ENCODE measurements around the gene RNU1-3. TPM values are rescaled to one million over a fixed set of nuclear protein-coding genes. Genes with fewer than 3 reads are reported as not detected.
"Not testable (repeated sequence)": the region's sequence is repeated elsewhere in the genome, so short reads cannot be mapped to it uniquely, and the experiment has no call there.

RNU1-3 gene
- total and polyA plus RNA-seq, 5 donors from 2014 or later: 23.7 to 3,278 TPM; not detected in 3

GRCh38 chr1:16707130-16708093 lies 40.7 kb upstream of the RNU1-3 start:
- H3K4me3 Mint-ChIP-seq; H3K4me3 ChIP-seq (ENCODE audit: low read depth, low read length); DNase-seq; H3K36me3 Mint-ChIP-seq; H3K4me1 ChIP-seq (ENCODE audit: control insufficient read depth, insufficient read depth, low read length, poor library complexity, severe bottlenecking); H3K9me3 ChIP-seq (ENCODE audit: control insufficient read depth in 2 of 2, low read length in 2 of 2); H3K27ac ChIP-seq (ENCODE audit: insufficient read depth, low read length, poor library complexity, severe bottlenecking); H3K27me3 ChIP-seq (ENCODE audit: control insufficient read depth, insufficient read depth, low read length); H3K4me1 Mint-ChIP-seq; H3K27me3 Mint-ChIP-seq; H3K27ac Mint-ChIP-seq; H3K36me3 ChIP-seq (ENCODE audit: control insufficient read depth, insufficient read depth, low read length); H3K9me3 Mint-ChIP-seq; ATAC-seq (ENCODE audit: low read depth in 2 of 2): not testable (repeated sequence)

DNA sequence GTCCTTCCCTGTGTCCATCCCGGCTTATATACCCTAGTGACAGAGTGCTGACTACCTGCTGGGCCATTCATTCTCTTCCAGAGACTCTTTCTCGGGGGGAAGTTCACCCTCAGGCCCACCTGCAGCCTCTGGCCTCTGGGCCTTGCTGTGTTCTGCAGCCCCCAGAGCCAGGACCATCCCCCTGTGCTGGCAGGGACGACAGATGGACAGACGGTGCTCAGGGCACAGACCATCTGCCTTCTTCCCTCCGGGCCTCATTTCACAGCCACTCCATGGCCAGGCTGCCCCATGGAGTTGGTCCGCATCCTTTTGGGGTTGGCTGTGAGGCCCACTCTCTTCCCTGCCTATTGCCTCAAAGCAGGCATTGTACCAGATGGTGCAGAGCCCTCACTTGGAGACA lies 39.6 kb upstream of the RNU1-3 start:
- not testable (repeated sequence) for H3K9me3 ChIP-seq (ENCODE audit: control insufficient read depth in 2 of 2, low read length in 2 of 2); H3K4me3 Mint-ChIP-seq; H3K36me3 ChIP-seq (ENCODE audit: control insufficient read depth, insufficient read depth, low read length); H3K4me3 ChIP-seq (ENCODE audit: low read depth, low read length); H3K4me1 ChIP-seq (ENCODE audit: control insufficient read depth, insufficient read depth, low read length, poor library complexity, severe bottlenecking); H3K4me1 Mint-ChIP-seq; DNase-seq; H3K27ac ChIP-seq (ENCODE audit: insufficient read depth, low read length, poor library complexity, severe bottlenecking); H3K9me3 Mint-ChIP-seq; H3K36me3 Mint-ChIP-seq; H3K27ac Mint-ChIP-seq; H3K27me3 ChIP-seq (ENCODE audit: control insufficient read depth, insufficient read depth, low read length); ATAC-seq (ENCODE audit: low read depth in 2 of 2); H3K27me3 Mint-ChIP-seq

DNA sequence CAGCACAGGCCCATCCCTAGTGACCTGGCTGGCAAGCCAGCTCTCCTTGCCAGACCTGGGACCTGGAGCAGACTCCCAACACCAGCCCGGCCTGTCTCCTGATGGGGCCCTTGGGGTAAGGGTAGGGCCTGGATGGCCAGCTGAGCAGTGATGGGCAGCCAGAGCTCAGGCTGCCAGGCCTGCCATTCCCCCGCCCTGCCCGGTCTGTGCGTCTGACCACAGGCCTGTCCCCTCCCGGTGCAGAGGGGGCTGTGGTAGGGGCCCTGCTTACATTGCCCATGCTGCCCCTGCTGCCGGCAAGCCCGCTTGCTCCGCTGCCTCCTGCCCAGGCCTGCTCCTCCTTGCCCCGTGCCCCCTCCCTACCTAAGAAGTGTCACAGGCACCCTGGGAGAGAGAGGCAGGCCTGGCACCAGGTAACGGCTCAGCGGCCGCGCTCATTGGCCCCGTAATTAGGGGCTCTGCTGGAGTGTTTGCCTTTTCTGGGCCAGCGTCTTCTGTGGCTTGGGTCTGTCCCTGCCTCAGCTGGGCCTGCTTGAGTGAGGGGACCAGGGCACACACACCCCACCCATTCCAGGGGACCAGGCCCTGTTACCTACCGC lies 37.9 kb upstream of the RNU1-3 start:
- H3K27ac ChIP-seq (ENCODE audit: insufficient read depth, low read length, poor library complexity, severe bottlenecking); H3K9me3 Mint-ChIP-seq; H3K4me3 Mint-ChIP-seq; H3K27ac Mint-ChIP-seq; H3K9me3 ChIP-seq (ENCODE audit: control insufficient read depth in 2 of 2, low read length in 2 of 2); H3K27me3 ChIP-seq (ENCODE audit: control insufficient read depth, insufficient read depth, low read length); DNase-seq; H3K27me3 Mint-ChIP-seq; H3K36me3 ChIP-seq (ENCODE audit: control insufficient read depth, insufficient read depth, low read length); H3K4me3 ChIP-seq (ENCODE audit: low read depth, low read length); H3K36me3 Mint-ChIP-seq; H3K4me1 ChIP-seq (ENCODE audit: control insufficient read depth, insufficient read depth, low read length, poor library complexity, severe bottlenecking); H3K4me1 Mint-ChIP-seq; ATAC-seq (ENCODE audit: low read depth in 2 of 2): not testable (repeated sequence)

DNA sequence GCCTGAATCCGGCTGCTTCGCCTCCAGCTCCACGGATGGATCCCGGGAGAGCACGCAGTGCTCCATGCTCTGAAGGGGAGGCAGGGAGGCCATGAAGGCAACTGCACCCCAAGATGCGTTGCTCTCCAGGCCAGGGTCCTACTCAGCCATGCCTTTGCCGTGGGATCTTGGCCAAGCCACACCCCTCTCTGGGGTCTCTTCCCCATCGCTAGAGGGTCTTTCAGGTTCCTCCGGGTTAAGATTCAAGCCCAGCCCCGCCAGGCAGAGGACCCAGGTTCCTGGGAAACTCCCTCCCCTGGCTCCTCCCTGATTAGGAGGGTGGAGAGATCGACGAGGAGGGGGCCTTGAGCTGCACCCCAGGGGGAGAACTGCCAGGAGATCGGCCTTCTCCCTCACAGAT lies 37.3 kb upstream of the RNU1-3 start:
- H3K27me3 ChIP-seq (ENCODE audit: control insufficient read depth, insufficient read depth, low read length); H3K27me3 Mint-ChIP-seq; H3K36me3 ChIP-seq (ENCODE audit: control insufficient read depth, insufficient read depth, low read length); DNase-seq; H3K9me3 ChIP-seq (ENCODE audit: control insufficient read depth in 2 of 2, low read length in 2 of 2); H3K4me3 ChIP-seq (ENCODE audit: low read depth, low read length); ATAC-seq (ENCODE audit: low read depth in 2 of 2); H3K27ac ChIP-seq (ENCODE audit: insufficient read depth, low read length, poor library complexity, severe bottlenecking); H3K4me1 Mint-ChIP-seq; H3K9me3 Mint-ChIP-seq; H3K36me3 Mint-ChIP-seq; H3K27ac Mint-ChIP-seq; H3K4me1 ChIP-seq (ENCODE audit: control insufficient read depth, insufficient read depth, low read length, poor library complexity, severe bottlenecking); H3K4me3 Mint-ChIP-seq: not testable (repeated sequence)

DNA sequence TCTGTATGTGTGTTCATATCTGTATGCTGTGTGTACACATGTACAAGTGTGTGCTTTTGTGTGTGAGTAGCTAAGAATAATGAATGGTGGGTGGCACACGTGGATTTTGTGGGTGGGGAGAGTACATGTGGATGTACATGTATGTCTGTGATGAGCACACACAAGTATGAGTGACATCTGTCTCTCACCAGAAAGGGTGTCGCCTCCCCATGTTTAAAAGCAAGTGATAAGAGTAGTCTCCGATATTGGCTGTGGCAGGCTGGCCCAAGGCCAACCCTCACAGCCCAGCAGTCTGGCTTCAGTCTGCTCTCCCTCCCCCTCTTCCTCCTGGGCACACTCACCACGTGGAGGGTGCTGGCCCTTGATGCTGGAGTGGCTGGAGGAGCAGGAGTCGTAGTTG lies 36.9 kb upstream of the RNU1-3 start:
- not testable (repeated sequence) for DNase-seq; H3K9me3 ChIP-seq (ENCODE audit: control insufficient read depth in 2 of 2, low read length in 2 of 2); H3K36me3 ChIP-seq (ENCODE audit: control insufficient read depth, insufficient read depth, low read length); H3K4me1 Mint-ChIP-seq; H3K4me3 ChIP-seq (ENCODE audit: low read depth, low read length); H3K27me3 Mint-ChIP-seq; H3K27ac ChIP-seq (ENCODE audit: insufficient read depth, low read length, poor library complexity, severe bottlenecking); H3K4me3 Mint-ChIP-seq; ATAC-seq (ENCODE audit: low read depth in 2 of 2); H3K27ac Mint-ChIP-seq; H3K9me3 Mint-ChIP-seq; H3K36me3 Mint-ChIP-seq; H3K4me1 ChIP-seq (ENCODE audit: control insufficient read depth, insufficient read depth, low read length, poor library complexity, severe bottlenecking); H3K27me3 ChIP-seq (ENCODE audit: control insufficient read depth, insufficient read depth, low read length)

- not testable (repeated sequence) for H3K4me3 ChIP-seq (ENCODE audit: low read depth, low read length); H3K4me1 Mint-ChIP-seq; H3K36me3 Mint-ChIP-seq; DNase-seq; H3K27ac Mint-ChIP-seq; H3K9me3 ChIP-seq (ENCODE audit: control insufficient read depth in 2 of 2, low read length in 2 of 2); H3K4me3 Mint-ChIP-seq; H3K27ac ChIP-seq (ENCODE audit: insufficient read depth, low read length, poor library complexity, severe bottlenecking); H3K4me1 ChIP-seq (ENCODE audit: control insufficient read depth, insufficient read depth, low read length, poor library complexity, severe bottlenecking); H3K27me3 Mint-ChIP-seq; H3K36me3 ChIP-seq (ENCODE audit: control insufficient read depth, insufficient read depth, low read length); H3K9me3 Mint-ChIP-seq; H3K27me3 ChIP-seq (ENCODE audit: control insufficient read depth, insufficient read depth, low read length)
- peak in 1 of 2 donors; percentile 39 for ATAC-seq (ENCODE audit: low read depth in 2 of 2)
Observed at GRCh38 chr1:16703141-16703540, 36.4 kb upstream of the RNU1-3 start.

DNA sequence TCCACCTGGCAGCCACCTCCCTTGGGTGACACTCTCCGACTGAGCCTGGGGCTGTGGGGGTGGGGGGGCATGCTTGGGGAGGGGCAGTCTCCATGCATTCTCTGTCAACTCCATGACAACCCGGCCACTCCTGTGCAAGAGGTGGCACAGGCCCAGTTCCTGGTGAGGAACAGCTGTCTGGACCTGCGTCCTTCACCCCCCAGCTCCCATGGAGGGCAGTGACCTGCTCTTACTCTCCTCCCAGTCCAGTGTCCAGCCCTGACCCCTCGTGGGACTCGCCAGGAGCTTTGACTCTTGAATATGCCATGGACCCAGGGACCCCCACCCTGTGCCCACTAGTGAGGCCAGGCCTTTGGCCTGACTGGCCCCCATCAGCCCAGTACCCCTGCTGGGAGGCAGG lies 35.5 kb upstream of the RNU1-3 start:
- H3K4me1 Mint-ChIP-seq; H3K27me3 ChIP-seq (ENCODE audit: control insufficient read depth, insufficient read depth, low read length); H3K9me3 ChIP-seq (ENCODE audit: control insufficient read depth in 2 of 2, low read length in 2 of 2); H3K4me3 ChIP-seq (ENCODE audit: low read depth, low read length); DNase-seq; H3K36me3 ChIP-seq (ENCODE audit: control insufficient read depth, insufficient read depth, low read length); H3K9me3 Mint-ChIP-seq; H3K27ac ChIP-seq (ENCODE audit: insufficient read depth, low read length, poor library complexity, severe bottlenecking); ATAC-seq (ENCODE audit: low read depth in 2 of 2); H3K36me3 Mint-ChIP-seq; H3K27me3 Mint-ChIP-seq; H3K4me3 Mint-ChIP-seq; H3K27ac Mint-ChIP-seq; H3K4me1 ChIP-seq (ENCODE audit: control insufficient read depth, insufficient read depth, low read length, poor library complexity, severe bottlenecking): not testable (repeated sequence)

GRCh38 chr1:16701189-16701588 lies 34.4 kb upstream of the RNU1-3 start:
- H3K4me1 ChIP-seq (ENCODE audit: control insufficient read depth, insufficient read depth, low read length, poor library complexity, severe bottlenecking); DNase-seq; H3K4me3 ChIP-seq (ENCODE audit: low read depth, low read length); H3K9me3 Mint-ChIP-seq; H3K9me3 ChIP-seq (ENCODE audit: control insufficient read depth in 2 of 2, low read length in 2 of 2); H3K36me3 Mint-ChIP-seq; H3K27me3 Mint-ChIP-seq; H3K4me1 Mint-ChIP-seq; H3K27ac ChIP-seq (ENCODE audit: insufficient read depth, low read length, poor library complexity, severe bottlenecking); H3K4me3 Mint-ChIP-seq; H3K27me3 ChIP-seq (ENCODE audit: control insufficient read depth, insufficient read depth, low read length); H3K36me3 ChIP-seq (ENCODE audit: control insufficient read depth, insufficient read depth, low read length); H3K27ac Mint-ChIP-seq: not testable (repeated sequence)
- peak in 1 of 2 donors; percentile 27 for ATAC-seq (ENCODE audit: low read depth in 2 of 2)
